ENCODE measurements around the gene RHOV. TPM values are rescaled to one million over a fixed set of nuclear protein-coding genes. Genes with fewer than 3 reads are reported as not detected.

Gene RHOV
- total and polyA plus RNA-seq, 10 of the 15 experiments (the other 5 are each of a cell fraction or from before 2014, with no cell fraction given): 0.24 to 39.3 (median 9.3) TPM

- peak; percentile 29 for TF ChIP-seq RB1 (IDR thresholded peaks at IDR 0.05; ENCODE audit: borderline replicate concordance)
- TF ChIP-seq ATF2 (IDR thresholded peaks at IDR 0.05; ENCODE audit: low read length): no peak
- no peak for TF ChIP-seq BMI1 (IDR thresholded peaks at IDR 0.05; ENCODE audit: borderline replicate concordance)
- TF ChIP-seq KDM1A (IDR thresholded peaks at IDR 0.05; ENCODE audit: borderline replicate concordance): no peak
- TF ChIP-seq ZNF687 (IDR thresholded peaks at IDR 0.05): peak; percentile 84
- no peak for TF ChIP-seq MLLT1 (IDR thresholded peaks at IDR 0.05)
- TF ChIP-seq RAD21 (IDR thresholded peaks at IDR 0.05; ENCODE audit: insufficient read depth, low read depth, low read length): peak; percentile 85
- peak; percentile 66; the same call in 1 of the 2 replicates for TF ChIP-seq RELB (IDR thresholded peaks at IDR 0.05; ENCODE audit: low read depth)
- no peak for TF ChIP-seq CUX1 (IDR thresholded peaks at IDR 0.05; ENCODE audit: insufficient replicate concordance, low read depth, low read length)
Measured at GRCh38 chr15:40893733-40894680, 20.0 kb upstream of the RHOV start, which contains the start of gene VPS18 (continued).
